GM19238 (cell line): Measurements from ENCODE around the gene SLC22A6.

Experiments
- DNase-seq: peaks from one replicate; pipeline ENCODE4 v3.0.0; 2011; ENCODE audit warnings: low spot score; ENCODE audit not compliant: insufficient read length

SLC22A6 gene

DNA sequence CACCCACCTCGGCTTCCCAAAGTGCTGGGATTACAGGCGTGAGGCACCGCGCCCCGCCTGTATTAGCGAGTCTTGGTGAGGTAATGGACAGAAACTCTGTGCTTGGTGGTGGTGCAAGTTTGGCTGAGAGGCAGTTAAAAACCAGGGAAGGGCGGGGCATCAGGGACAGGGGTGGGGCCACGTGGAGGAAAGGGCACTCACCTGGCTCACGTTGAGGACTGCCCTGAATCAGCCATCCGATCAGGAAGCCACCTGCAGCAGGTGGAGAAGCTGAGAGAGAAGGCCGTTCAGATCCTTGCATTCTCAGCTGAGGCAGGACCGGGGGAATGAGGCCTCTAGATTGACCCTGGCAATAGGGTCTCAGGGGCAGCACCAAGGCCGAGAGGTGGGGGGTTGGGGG, 51.5 kb downstream of the SLC22A6 start:
- DNase-seq, result no peak

DNA sequence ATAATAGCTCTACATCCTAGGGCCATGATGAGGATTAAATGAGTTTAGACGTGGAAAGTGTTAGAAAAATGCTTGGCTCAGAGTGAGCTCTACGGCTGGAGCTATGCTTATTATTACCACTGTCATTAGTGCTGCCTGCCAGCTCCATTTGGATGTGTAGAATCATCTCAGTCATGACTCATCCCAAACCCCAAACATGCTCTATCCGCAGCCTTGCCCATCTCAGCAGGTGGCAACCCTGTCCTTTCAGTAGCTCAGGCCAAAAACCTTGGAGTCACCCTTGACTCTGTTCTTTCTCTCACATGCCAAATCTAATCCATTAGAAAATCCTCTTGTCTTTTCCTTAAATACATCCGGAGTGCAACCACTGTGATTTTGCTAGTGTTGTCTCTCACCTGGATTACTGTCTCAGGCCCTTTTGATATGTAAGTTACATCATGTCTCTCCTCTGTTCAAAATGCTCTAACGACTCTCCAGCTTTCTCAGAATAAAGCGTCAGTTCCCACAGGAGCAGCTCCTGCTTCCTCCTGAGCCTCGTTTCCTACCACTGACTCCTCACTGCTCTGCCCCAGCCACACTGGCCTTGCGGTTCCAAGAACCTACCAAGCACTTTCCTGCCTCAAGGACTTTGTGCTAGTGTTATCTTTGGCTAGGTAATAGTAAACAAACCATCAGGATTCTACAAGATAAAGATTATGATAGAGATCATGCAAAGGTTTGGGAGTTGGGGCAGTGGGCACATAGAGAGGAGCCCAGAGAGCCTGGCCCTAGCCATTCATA, 53.1 kb downstream of the SLC22A6 start:
- DNase-seq, result no peak

DNA sequence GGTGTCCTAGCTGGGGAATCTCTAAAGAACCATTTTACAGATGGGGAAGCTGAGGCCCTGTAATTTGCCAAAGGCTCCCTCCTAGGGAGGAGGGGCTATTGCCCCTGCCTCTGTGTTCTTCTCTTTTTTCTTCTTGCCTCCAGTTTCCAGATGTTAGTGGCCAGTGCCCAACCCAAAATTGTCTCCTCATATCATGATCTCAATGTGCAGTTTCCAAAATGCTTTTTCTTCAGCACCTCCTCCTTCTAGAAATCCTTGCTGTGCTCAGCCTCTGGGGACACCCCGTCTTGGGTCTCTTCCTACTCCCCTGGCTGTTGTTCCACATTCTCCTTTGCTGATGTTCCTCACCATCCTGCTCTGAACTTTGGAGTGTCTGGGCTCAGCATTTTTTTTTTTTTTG, 54.1 kb downstream of the SLC22A6 start:
- no peak for DNase-seq

DNA sequence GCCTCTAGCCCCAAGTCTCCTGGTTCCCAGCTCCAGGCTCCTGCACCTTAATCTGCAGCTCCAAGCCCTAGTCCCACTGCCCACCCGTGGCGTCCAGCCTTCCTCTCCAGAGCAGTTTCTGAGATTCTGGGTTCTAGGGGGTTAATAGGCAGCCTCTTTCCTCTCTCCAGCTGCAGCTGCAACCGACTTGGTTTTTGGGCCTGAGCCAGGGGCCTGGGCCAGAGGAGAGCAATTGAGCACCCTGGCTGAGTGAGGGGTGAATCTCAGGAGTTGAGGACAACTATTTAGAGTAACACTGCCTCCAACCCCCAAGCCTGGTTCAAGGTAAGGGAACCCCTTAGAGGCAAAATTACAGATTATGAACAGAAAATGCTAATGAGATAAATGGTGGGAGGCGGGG, 54.6 kb downstream of the SLC22A6 start:
- DNase-seq, result no peak

DNA sequence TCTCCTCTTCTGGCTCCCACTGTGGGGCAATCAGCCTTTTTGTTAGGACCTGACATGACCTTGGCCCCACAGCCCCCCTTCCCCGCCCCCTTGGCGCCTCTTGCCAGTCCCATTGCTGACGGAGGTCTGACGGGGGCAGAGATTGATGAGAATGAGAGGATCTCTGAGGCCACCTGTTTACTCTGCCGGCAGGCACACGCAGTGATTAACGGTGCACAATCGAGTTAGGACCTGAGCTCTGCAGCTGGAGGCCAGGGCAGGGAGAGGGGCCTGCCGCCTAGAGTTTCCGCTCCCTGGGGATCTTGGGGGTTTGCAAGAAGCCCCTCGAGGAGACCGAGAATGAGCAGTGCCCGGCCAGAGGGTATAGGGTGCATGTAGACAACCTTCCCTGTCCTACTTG, 56.8 kb downstream of the SLC22A6 start:
- no peak for DNase-seq

DNA sequence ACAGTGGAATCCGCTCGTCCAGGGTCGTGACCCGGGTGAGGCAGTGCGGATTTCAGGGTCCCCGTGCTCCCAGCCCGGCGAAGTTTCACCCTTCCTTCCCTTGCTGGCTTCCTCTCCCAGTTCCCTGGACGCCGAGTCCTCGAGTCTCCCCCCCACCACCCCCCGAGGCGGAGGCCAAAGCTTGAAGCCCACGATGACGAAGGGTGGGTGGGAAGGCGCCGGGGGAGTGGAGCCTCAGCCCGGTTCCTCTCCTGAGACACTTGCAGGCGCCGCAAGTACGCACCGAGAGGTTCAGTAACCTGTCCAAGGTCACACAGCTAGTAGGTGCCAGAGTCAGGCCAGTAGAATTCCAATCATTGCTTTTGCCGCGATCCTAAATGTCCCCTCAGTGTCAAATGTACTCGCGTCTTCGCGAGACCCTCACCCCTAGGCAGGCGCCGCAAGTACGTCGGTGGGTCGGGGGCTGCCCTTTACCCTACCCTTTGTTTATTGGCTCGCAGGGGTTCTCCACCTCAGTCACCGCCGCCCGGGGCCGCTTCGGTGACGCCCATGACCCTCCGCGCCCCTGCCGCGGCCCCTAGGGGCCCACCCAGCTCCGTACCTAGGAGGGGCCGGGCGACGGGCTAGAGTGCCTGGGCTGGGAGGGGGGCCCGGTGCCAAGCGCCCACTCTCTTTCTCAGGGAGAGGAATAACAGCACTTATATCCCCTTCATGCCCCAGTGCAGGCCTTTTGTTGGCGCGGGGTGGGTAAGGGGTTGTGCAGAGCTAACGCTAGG, 57.9 kb downstream of the SLC22A6 start:
- no peak for DNase-seq
